Effector memory CD4-positive, alpha-beta T cell (primary cell): Measurements from ENCODE around the gene CCNG2.

Experiments
- DNase-seq, 3 donors: peaks; one replicate each; pipeline ENCODE4 v3.0.0-alpha.2; 2020
- H3K27ac ChIP-seq: 2 replicates; pipeline ENCODE4 v1.7.0; 2013; ENCODE audit warnings: mild to moderate bottlenecking, low read length, moderate library complexity; ENCODE audit not compliant: insufficient read depth, poor library complexity, severe bottlenecking
- H3K27me3 ChIP-seq: replicated peaks from 2 replicates; pipeline ENCODE4 v1.7.0; 2013; ENCODE audit warnings: mild to moderate bottlenecking, low read length; ENCODE audit not compliant: insufficient read depth, control insufficient read depth, poor library complexity, severe bottlenecking
- H3K36me3 ChIP-seq: 2 replicates; pipeline ENCODE4 v1.7.0; 2013; ENCODE audit warnings: mild to moderate bottlenecking, low read length, moderate library complexity; ENCODE audit not compliant: control insufficient read depth, insufficient read depth
- H3K4me1 ChIP-seq: 2 replicates; pipeline ENCODE4 v1.7.0; 2013; ENCODE audit warnings: low read length, mild to moderate bottlenecking; ENCODE audit not compliant: control insufficient read depth, insufficient read depth, poor library complexity, severe bottlenecking
- H3K4me3 ChIP-seq: 2 replicates; pipeline ENCODE4 v1.7.0; 2013; ENCODE audit warnings: low read length, low read depth, mild to moderate bottlenecking; ENCODE audit not compliant: insufficient read depth, poor library complexity, severe bottlenecking
- H3K9me3 ChIP-seq: 2 replicates; pipeline ENCODE4 v1.7.0; 2013; ENCODE audit warnings: mild to moderate bottlenecking, low read length, moderate library complexity; ENCODE audit not compliant: control insufficient read depth

CCNG2 gene

DNA sequence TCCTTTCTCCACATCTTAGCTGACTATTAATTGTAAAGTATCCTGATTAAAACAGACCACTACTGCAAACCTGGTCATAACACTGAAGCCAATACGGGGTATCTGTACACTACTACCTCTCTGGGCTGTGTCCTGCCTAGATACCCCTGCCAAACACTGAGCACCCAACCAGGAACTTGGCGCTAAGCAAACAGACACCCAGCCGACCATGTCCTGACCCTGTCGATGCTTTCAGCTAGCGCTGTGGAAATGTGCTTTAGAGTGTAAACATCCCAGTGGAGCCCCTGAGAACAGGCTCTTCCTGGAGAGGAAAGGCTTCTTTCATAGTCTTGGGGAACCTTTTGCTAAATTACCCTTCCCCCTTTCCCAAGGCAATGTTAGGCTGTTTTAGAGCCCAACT, 52.9 kb downstream of the CCNG2 start:
- Histone ChIP-seq H3K9me3 (no peaks in the 10 kb centered on the region), H3K36me3 (no peaks in the 10 kb centered on the region), H3K4me1 (no peaks in the 10 kb centered on the region), H3K27me3 (no peaks in the 10 kb centered on the region), H3K27ac (no peak overlapping the region), H3K4me3 (no peak overlapping the region)
- DNase-seq, result no peak

DNA sequence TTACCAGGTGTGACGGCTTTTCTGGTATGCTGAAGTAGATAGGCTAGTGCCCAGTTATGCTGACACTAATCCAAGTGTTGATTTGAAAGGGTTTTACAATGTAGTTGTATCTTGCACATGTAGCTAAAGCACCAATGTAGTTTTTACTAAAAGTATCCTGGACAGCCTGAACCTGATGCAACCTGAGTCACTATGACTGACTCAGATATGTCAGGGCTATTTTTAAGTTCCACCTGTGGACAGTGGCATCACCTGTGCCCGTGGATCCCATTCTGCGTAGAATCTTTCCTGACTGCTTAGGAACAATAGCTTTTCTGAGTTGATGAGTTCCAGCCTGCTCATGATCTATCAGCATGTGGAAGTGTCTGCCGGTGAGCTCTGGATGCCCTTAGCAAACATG, 58.1 kb downstream of the CCNG2 start:
- DNase-seq, result no peak
- H3K4me3 ChIP-seq, result no peak overlapping the region
- H3K4me1 ChIP-seq, result no peaks in the 10 kb centered on the region
- H3K27me3 ChIP-seq, result no peaks in the 10 kb centered on the region
- no peak overlapping the region for H3K27ac ChIP-seq
- no peaks in the 10 kb centered on the region for H3K9me3 ChIP-seq
- H3K36me3 ChIP-seq, result no peaks in the 10 kb centered on the region

- no peak overlapping the region for H3K4me3 ChIP-seq
Measured at GRCh38 chr4:77217526-77217925, 60.5 kb downstream of the CCNG2 start.

GRCh38 chr4:77219266-77219665, 62.3 kb downstream of the CCNG2 start:
- Histone ChIP-seq H3K36me3 (no peaks in the 10 kb centered on the region), H3K9me3 (no peaks in the 10 kb centered on the region), H3K4me1 (no peaks in the 10 kb centered on the region), H3K27ac (no peak overlapping the region), H3K27me3 (no peaks in the 10 kb centered on the region), H3K4me3 (no peak overlapping the region)
- DNase-seq, result no peak

More at GRCh38 chr4:77217526-77217925, 60.5 kb downstream of the CCNG2 start:
- Histone ChIP-seq H3K27ac (no peak overlapping the region), H3K9me3 (no peaks in the 10 kb centered on the region), H3K4me1 (no peaks in the 10 kb centered on the region), H3K36me3 (no peaks in the 10 kb centered on the region), H3K27me3 (no peaks in the 10 kb centered on the region)
- DNase-seq, result no peak
